OCI-LY3 (cell line): ENCODE results near the gene ASMT.

Experiments
- EZH2phosphoT487 ChIP-seq: fragments of 200-600 bp; shearing (Covaris generic); IDR thresholded peaks from 2 replicates; pipeline ENCODE4 v1.6.1; 2018; ENCODE audit warnings: antibody characterized with exemption, mixed run types, low read depth
- TF ChIP-seq, protein P1 (sequence below): fragments of 200-600, 300-600 bp; sonication (generic); IDR thresholded peaks from 2 replicates; pipeline ENCODE4 v1.5.1; 2014; ENCODE audit warnings: antibody characterized with exemption, low read length, low read depth

DNA sequence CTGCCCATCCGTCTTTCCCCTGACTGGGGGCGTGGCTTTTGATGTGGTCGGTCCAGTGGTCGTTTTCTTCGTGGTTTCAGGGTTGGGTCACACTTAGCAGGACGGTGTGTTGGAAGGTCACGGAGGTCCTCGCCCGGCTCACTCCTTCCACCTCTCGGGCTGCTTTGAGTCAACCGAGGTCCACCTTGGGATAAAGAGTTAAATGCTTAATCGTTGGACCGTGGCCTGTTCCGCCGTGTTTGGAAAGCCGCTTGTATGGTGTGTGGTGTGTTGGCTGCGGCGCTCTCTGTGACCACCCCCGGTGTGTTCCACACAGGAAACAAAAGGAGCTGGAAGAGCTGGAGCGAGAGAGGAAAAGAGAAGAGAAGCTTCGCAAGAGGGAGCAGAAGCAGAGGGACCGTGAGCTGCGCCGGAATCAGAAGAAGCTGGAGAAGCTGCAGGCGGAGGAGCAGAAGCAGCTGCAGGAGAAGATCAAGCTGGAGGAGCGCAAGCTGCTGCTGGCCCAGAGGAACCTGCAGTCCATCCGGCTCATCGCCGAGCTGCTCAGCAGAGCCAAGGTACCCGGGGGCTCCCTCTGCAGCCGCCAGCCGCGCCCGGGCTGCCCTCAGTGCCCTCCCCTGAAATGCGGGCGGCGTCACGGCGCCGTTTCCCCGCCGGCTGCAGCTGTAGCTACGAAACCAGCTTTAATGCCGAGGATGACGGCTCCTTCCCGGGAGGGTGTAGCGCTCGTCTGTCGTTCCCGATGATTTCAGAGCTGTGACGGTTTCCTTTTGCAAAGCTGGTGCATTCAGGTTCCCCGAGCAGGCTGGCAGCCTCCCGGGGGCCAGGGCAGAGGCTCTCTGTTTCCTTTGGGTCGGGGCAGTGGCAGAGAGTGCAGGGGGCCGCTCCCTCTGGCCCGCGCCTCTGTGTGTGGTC, 15.7 kb upstream of the ASMT start:
- TF ChIP-seq, protein P1, sequence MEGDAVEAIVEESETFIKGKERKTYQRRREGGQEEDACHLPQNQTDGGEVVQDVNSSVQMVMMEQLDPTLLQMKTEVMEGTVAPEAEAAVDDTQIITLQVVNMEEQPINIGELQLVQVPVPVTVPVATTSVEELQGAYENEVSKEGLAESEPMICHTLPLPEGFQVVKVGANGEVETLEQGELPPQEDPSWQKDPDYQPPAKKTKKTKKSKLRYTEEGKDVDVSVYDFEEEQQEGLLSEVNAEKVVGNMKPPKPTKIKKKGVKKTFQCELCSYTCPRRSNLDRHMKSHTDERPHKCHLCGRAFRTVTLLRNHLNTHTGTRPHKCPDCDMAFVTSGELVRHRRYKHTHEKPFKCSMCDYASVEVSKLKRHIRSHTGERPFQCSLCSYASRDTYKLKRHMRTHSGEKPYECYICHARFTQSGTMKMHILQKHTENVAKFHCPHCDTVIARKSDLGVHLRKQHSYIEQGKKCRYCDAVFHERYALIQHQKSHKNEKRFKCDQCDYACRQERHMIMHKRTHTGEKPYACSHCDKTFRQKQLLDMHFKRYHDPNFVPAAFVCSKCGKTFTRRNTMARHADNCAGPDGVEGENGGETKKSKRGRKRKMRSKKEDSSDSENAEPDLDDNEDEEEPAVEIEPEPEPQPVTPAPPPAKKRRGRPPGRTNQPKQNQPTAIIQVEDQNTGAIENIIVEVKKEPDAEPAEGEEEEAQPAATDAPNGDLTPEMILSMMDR = no peak
- no peak for TF ChIP-seq EZH2phosphoT487
